MV-4-11 (cell line): ENCODE data around the gene ADGRV1.
"Not testable (repeated sequence)": the region's sequence is repeated elsewhere in the genome, so short reads cannot be mapped to it uniquely, and the experiment has no call there.

Experiments
- DNase-seq: peaks from one replicate; lab custom pipeline; 2025; lab: John Stamatoyannopoulos, UW

ADGRV1 gene

DNA sequence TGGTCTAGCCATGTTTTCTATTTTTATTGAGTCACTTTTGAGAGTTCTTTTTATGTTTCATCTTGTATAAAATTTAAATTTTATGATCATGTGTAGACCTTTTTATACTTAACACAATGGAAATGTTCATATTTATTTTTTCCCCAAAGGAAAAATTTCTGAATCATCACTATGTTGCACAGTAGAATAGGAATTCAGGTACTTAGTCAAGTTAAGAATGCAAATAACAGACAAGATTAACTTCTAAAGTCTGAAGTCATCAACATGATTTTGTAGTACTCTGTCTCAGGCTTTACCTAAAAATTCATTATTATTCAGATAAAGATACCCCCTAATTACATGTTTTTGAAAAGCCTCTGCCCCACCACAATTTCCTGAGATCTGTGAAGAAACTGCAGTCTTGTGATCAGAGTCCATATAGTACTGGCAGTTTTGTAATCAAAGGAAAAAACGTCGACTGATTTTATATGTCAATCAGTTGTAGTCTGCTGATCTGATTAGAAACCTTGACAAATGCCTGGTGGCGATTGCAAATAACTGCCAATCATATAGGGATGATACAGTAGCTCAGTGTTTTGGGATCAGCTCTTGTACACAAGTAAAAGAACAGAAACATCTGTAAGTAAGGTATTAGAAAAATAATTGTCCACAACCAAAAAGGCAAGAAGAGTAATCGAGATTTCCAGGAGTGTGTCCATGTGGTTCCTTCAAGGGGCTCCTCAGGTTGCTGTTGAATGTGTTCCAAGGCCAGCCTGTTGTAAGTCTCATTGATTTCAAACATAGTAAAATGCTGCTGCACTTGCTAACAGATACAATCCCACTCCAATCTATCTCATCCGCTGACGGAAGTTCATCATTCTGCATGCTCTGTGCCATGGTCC is 472.2 kb downstream of the ADGRV1 start:
- no peak for DNase-seq

- DNase-seq, result no peak
Measured at GRCh38 chr5:91031402-91031752, 472.8 kb downstream of the ADGRV1 start.

- no peak for DNase-seq
Measured at GRCh38 chr5:91032125-91032524, 473.5 kb downstream of the ADGRV1 start.

- no peak for DNase-seq
Measured at GRCh38 chr5:91033370-91033769, 474.8 kb downstream of the ADGRV1 start.

GRCh38 chr5:91038180-91038808 is 479.7 kb downstream of the ADGRV1 start:
- DNase-seq, result no peak

- not testable (repeated sequence) for DNase-seq
Measured at GRCh38 chr5:91041132-91041531, 482.5 kb downstream of the ADGRV1 start.

- DNase-seq, result no peak
Measured at GRCh38 chr5:91042247-91042935, 483.8 kb downstream of the ADGRV1 start.

DNA sequence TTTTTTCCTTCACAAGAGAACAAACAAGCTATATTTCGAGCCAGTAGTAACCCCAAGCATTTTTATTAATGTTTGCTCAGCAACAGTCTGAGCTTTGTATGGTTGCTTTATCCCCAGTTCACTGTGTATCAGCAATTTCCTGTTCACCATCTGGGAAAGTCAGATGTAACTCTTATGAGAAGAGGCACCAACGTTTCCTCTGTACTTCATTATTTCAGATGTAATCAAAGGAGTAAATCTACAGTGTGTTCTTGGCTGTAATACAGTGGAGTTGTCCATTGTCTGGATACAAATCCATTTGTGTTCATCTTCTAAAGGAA is 484.3 kb downstream of the ADGRV1 start:
- no peak for DNase-seq

- no peak for DNase-seq
Measured at GRCh38 chr5:91048073-91048472, 489.5 kb downstream of the ADGRV1 start.

DNA sequence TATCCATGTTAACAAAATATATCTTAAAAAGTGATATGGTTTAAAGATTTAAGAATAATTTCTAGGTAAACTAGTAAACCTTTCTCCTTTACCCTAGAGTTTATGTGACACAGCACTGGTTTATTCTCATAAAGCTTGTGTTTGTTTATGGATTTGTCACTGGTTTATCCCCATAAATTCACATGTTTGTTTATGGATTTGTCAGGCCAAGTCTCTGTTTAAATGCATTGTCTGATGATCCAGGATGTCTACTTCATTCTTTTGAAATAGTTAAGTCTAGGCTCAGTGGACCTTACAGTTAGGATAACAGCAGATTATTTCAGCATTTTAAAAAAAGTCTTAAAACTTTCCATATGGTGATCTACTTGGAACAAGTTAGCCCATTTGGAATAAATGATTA is 490.5 kb downstream of the ADGRV1 start:
- DNase-seq, result no peak

DNA sequence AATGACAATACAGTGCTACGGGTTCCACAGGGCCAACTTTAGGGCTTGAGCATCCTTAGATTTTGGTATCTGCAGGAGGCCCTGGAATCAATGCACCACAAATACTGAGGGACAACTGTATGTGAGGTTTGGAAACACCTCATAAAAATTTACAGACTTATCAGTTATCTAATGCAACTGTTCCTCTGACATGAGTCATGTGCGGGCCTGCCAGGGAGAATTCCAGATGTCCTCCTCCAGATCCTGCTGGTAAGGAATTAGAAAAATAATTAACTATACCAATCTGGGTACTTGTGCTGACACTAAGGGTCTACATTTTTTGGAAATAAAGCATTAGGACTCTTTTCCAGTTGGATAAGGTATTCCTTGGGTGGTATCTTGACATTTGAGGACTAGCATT is 491.2 kb downstream of the ADGRV1 start:
- no peak for DNase-seq

DNA sequence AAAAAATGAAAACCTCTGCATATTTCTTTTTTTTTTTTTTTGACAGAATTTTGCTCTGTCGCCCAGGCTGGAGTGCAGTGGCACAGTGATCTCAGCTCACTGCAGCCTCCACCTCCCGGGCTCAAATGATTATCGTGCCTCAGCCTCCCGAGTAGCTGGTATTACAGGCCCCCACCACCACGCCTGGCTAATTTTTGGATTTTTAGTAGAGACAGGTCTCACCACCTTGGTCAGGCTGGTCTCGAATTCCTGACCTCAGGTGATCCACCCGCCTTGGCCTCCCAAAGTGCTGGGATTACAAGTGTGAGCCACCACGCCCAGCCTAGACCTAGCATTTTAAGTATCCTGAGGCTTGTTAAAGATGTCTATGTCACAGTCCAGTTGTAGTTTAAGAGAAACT is 493.8 kb downstream of the ADGRV1 start:
- DNase-seq, result not testable (repeated sequence)

GRCh38 chr5:91052977-91053740 is 494.6 kb downstream of the ADGRV1 start:
- peak; percentile 45 for DNase-seq

DNA sequence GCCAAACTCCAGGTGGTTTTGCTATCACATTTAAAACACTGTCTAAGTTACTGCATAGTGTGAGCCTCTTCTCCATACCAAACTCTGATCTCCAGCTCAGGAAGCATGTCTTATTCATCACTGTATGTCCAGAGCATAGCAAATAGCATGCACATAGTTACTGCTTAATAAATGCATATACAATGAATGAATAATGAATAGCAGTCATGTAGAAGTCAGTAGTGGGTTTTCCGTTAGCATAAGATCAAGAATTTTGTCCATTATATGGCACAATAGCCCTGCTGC is 495.1 kb downstream of the ADGRV1 start:
- DNase-seq, result no peak

- no peak for DNase-seq
Measured at GRCh38 chr5:91058155-91058554, 499.6 kb downstream of the ADGRV1 start.

- DNase-seq, result no peak
Measured at GRCh38 chr5:91058575-91058974, 500.0 kb downstream of the ADGRV1 start.

- DNase-seq, result no peak
Measured at GRCh38 chr5:91059409-91059808, 500.8 kb downstream of the ADGRV1 start.

GRCh38 chr5:91061094-91061493 is 502.5 kb downstream of the ADGRV1 start:
- no peak for DNase-seq

GRCh38 chr5:91061946-91062562 is 503.5 kb downstream of the ADGRV1 start:
- peak; percentile 66 for DNase-seq

- not testable (repeated sequence) for DNase-seq
Measured at GRCh38 chr5:91063098-91063690, 504.6 kb downstream of the ADGRV1 start.

- no peak for DNase-seq
Measured at GRCh38 chr5:91065496-91065895, 506.9 kb downstream of the ADGRV1 start.

- no peak for DNase-seq
Measured at GRCh38 chr5:91069364-91069763, 510.8 kb downstream of the ADGRV1 start.
